HG03045 (cell line): ENCODE measurements around the gene TNKS2.
"Not testable (repeated sequence)": the region's sequence is repeated elsewhere in the genome, so short reads cannot be mapped to it uniquely, and the experiment has no call there.

Source experiments
- ATAC-seq: cut with Tn5 transposase; IDR thresholded peaks from one replicate; pipeline ENCODE4 v1.9.1; 2021; ENCODE audit warnings: mild to moderate bottlenecking, moderate library complexity; ENCODE audit not compliant: unreplicated experiment

The TNKS2 gene

DNA sequence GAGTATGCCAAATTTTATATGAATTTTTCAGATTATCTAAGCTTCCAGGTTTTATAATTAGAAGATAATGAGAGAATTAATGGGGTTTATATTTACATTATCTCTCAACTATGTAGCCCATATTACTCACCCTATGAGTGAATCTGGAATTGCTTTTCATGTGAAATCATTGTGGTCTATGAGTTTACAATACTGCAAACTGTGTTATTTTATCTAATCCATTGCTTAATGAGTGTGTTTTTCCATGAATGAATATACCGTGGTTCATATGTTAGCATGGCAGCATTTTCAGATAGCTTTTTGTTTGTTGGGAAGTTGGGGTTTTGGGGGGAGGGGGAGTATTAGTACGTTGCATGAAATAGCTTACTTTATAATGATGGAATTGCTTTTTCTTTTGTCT is 66.5 kb downstream of the TNKS2 start:
- ATAC-seq = no peak

DNA sequence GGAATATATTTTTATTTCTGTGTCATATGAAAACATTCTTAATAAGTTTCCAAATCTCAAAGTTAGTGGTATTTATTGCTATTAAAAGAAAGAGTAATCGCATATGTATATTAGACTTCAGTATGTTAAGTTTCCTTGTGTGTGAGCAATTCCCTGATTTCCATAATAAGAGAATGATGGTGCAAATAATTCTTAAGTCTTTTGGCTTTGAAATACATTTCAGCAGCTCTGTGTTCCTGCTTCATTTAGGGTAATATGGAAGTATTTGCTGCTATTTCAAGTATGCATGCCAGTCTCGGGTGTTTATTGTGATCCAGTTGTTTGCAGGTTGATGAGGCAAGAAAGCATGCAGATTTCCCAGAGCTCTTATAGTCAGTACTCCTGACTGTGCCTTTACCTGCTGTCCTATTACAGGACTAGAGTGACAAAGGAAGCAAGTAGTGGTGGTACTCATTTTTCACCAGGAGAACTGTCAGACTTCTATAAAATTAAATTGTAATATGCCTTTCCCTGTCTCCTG is 67.4 kb downstream of the TNKS2 start:
- ATAC-seq = no peak

- no peak for ATAC-seq
Measured at GRCh38 chr10:91875156-91875555, 76.9 kb downstream of the TNKS2 start.

GRCh38 chr10:91875779-91876178 is 77.6 kb downstream of the TNKS2 start:
- no peak for ATAC-seq

- ATAC-seq = no peak
Measured at GRCh38 chr10:91879515-91880170, 81.4 kb downstream of the TNKS2 start.

DNA sequence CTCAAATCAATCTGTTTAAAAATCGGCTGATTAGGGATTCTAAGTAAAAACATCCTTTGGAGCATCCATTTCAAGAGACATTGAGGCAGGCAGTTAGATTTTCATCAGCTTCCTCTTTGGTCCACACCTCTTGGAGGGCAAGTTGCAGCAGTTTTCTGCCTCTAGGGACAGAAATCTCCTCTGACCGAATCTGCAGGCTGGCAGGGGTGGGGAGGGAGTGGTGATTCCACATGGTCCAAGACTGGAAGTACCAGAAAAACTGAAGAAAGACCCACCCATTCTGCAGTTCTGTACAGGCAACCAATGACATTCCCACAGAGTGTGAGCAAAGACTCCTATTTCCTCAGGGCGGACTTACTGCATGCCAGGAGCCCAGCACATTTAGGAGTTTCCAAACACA is 82.1 kb downstream of the TNKS2 start:
- ATAC-seq = no peak

DNA sequence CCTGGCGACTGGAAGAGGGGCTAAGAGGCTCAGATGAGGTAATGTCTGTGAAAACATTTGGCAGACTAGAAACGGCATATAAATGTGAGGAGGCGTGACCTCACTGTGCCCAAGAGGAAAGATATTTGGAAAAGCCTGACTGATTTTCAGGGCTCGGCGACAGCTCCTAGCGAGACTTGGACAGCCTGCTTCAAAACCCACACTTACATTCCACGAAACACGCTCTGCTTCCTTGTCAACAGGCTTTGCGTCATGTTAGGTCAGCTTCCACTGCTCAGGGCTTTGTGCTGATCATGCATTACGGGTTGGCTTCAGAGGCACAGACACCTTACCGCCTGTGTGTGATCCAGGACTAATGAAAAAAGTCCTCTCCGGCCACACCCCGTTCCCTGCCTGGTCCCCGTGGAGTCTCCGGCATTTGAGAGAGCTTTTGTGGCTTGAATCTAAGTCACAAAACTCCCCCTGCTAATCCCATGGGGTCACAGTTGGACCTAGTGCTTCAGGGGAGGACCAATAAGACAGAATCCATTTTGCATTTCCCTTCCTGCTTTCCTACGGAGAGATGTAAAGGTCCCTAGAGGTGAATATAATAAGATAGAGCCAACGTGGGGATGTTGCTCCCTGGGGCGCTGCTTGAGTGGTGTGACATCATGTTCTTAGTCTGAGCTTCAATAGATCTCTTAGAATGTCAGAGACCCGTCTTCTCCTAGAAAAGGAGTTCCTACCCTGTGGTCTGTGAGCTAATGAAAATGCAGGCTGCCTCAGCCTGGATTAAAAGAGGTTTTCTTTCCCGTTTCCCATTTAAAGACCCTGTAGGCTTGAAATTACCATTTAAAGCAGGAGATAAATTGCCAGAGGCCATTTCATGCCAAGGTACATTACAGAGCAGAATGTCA is 85.6 kb downstream of the TNKS2 start:
- ATAC-seq = no peak

DNA sequence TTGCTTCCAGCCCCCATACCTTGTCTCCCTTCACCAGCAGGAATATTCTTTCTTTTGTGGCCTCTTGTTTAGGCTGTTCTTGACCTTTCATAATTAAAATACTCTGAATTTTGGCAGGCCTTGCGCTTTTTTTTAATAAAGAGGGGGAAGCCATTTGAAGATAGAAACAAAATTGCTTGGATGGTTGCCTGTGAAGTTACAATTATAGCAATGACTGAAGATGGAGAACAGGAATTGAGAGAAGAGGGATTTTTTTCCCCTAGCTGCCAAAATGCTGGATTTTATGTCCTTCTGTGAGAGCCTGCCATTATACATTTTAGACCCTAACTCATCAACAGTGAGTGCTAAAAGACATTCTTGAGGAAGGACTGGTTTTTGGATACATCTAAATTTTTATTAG is 86.3 kb downstream of the TNKS2 start:
- ATAC-seq = no peak

DNA sequence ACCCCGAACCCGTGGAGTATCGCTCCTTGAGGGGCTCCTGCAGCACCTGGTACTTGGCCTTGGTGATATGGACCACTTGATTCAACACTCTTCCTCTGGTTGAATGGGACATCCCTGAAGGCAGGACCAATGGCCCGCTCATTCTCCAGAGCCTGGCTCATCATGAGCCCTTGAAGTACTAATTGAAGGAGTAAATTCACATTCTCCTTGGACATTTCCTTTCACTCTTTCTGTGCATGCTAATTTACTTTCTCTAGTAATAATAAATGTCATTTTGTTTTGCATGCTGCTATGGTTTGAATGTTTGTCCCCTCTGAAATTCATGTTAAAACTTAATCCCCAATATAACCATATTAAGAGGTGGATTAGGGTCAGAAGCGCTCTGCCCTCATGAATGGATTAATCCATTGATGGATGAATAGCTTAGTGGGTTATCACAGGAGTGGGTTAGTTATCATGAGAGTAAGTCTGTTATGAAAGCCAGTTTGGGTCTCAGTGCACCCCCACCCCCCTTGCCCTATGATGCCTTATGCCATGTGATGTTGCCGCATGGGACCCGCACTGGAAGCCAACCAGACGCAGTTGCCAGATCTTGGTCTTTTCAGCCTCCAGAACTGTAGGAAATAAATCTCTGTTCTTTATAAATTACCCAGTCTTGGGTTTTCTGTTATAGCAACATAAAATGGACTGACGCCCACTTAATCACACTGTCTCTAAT is 87.3 kb downstream of the TNKS2 start:
- no peak for ATAC-seq

DNA sequence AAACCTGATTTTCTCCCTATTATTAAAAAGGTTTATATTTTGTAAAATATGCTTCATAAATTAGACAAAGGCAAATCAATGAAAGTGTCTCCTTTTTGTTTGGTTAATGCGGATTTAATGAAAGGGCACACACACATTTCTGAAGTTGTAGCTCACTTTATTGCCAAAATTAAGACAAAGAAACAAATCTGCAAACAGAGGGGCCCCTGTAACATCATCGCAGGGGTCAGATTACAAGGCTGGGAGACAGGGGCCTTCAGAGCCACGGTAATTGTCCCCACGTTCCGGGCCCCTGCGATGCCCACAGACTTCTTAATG is 88.7 kb downstream of the TNKS2 start:
- no peak for ATAC-seq

DNA sequence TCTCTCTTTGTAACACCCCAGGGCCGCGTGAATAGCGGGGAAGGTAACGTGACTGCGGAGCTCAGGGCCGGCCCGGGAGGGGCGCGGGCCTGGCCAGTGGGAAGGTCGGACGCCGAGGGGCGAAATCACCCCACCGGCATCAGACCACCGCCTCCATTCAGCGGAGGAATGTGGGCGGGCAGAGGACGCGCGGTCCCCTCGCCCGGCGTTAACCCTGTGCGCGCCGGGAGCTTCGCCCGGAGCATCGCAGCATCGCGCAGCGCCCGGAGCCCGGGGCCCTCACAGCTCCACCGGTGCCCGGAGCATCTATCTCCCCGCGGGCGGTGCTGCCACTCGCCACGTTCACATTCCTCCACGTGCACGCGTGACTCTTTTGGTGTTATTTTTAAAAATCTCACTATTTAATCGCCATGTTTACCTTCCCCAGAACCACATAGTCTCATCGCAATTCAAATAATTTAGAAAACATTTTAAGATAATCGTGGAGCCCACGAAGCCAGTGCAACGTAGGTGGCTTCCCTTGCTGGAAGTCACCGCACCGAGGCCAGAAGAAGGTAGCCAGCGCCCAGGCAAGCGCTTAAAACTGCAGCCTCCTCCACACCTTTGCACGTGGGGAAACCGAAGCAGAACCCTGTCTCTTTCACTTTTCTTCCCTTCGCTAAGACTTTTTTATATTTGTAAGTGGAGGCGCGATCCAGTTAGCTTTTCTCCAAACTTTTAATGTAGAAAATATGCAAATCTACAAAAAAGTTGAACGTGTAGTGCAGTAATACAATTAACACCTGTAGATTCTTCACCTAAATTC is 89.2 kb downstream of the TNKS2 start:
- ATAC-seq = no peak

DNA sequence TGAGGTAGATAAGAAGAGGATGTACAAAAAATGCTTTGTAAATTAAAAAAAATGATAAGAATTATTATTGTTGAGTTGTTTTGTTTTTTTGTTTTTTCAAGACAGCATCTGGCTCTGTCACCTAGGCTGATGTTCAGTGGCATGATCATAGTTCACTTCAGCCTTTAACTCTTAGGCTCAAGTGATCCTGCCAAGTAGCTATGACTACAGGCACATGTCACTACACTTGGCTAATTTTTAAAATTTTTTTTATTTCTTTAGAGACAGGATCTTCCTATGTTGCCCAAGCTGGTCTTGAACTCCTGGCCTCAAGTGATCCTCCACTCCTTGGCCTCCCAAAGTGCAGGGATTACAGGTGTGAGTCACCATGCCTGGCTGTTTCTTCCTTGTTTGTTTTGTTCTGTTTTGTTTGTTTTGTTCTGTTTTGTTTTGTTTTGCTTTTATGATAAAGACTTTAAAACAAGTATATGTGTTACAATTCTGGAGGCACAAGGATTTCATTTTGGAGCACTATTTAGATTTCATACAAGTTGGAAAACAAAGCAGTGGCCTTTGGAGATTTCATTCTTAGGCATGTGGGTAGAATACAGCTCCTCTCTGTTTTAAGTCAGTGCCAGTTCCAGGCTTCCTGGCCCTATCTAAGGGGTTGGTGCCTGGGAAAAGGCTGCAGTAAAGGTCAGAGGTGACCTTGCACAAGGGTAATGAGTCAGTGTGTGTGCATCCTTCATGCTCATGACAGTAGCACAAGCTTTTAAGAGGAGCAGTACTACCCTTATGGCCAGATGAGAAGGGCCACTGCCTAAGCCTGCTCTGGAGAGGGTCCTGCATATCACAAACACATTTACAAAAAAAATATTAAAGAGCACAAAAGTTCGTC is 93.1 kb downstream of the TNKS2 start:
- no peak for ATAC-seq

- ATAC-seq = no peak
Measured at GRCh38 chr10:91893051-91893450, 94.8 kb downstream of the TNKS2 start.

GRCh38 chr10:91894261-91894685 is 96.0 kb downstream of the TNKS2 start:
- not testable (repeated sequence) for ATAC-seq

DNA sequence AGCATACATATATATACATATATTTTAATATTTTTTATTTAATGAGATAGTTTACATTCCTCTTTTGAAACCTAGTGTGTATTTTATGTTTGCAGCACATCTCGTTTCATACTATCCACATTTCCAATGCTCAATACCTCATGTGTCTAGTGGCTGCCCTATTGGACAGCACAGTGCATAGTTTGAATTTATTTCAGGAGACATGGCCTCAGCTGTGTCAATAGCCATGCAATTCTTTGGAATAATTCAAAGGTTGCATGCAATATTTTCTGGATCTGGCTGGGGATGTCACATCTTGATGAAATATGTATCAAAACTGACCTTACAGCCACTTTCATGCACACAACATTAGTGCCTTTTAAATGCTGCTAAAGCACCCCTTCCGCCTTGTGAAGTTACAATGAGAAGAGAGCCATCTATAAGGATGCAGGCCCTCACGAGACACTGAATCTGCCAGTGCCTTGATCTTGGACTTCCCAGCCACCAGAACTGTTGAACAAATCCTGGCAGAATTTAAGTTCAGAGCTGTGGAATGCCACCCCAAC is 98.1 kb downstream of the TNKS2 start:
- ATAC-seq = no peak

DNA sequence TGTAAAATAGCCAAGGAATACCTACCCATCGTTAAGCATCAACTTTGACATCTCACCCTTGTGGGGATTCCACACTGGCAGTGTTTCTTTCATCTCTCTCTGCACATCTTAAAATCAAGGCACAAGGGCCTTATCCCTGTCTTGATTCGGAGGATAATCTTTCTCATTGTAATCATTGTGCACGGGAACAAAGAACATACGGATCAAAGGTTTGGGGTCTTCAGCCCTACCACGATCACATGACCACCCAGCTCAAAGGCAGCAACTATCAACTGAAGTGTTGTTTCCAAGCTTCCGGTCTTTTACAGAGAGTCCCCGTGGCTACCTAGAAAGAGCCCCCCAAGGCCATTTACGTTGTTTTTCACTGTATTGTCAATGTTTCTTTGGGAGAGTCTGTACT is 99.2 kb downstream of the TNKS2 start:
- no peak for ATAC-seq

GRCh38 chr10:91901784-91902677 is 103.8 kb downstream of the TNKS2 start:
- ATAC-seq = no peak

- ATAC-seq = no peak
Measured at GRCh38 chr10:91907033-91907594, 108.9 kb downstream of the TNKS2 start.
